GM23248 (cell line): ENCODE measurements around the gene CRACDL. TPM values are rescaled to one million over a fixed set of nuclear protein-coding genes. Genes with fewer than 3 reads are reported as not detected.

ENCODE experiments used
- DNase-seq: peaks from one replicate; pipeline ENCODE4 v3.0.0-alpha.2; 2015
- H2AFZ ChIP-seq: fragments of 200-600 bp; sonication (generic); 2 replicates; pipeline ENCODE4 v1.6.1; 2016; ENCODE audit warnings: antibody characterized with exemption
- H3F3A ChIP-seq: fragments of 200-600 bp; sonication (generic); 2 replicates; pipeline ENCODE4 v1.6.1; 2016; ENCODE audit warnings: mild to moderate bottlenecking, antibody characterized with exemption, mixed run types; ENCODE audit not compliant: insufficient read depth
- H3K27ac ChIP-seq: fragments of 200-600 bp; sonication (generic); 2 replicates; pipeline ENCODE4 v1.5.1; 2016; ENCODE audit warnings: mild to moderate bottlenecking
- H3K27me3 ChIP-seq: fragments of 200-600 bp; sonication (generic); replicated peaks from 2 replicates; pipeline ENCODE4 v1.6.1; 2016; ENCODE audit warnings: mild to moderate bottlenecking; ENCODE audit not compliant: insufficient read depth
- H3K36me3 ChIP-seq: fragments of 200-600 bp; sonication (generic); 2 replicates; pipeline ENCODE4 v1.6.1; 2016; ENCODE audit warnings: low read depth, mild to moderate bottlenecking
- H3K4me1 ChIP-seq: fragments of 200-600 bp; sonication (generic); 2 replicates; pipeline ENCODE4 v1.6.1; 2016; ENCODE audit warnings: mild to moderate bottlenecking; ENCODE audit not compliant: insufficient read depth
- H3K4me2 ChIP-seq: fragments of 200-600 bp; sonication (generic); one replicate; pipeline ENCODE4 v1.6.1; 2016; ENCODE audit warnings: mild to moderate bottlenecking; ENCODE audit not compliant: unreplicated experiment
- H3K4me3 ChIP-seq: fragments of 200-600 bp; sonication (generic); 2 replicates; pipeline ENCODE4 v1.5.1; 2016; ENCODE audit warnings: mild to moderate bottlenecking
- H3K79me2 ChIP-seq: fragments of 200-600 bp; sonication (generic); 2 replicates; pipeline ENCODE4 v1.6.1; 2016; ENCODE audit warnings: mild to moderate bottlenecking; ENCODE audit not compliant: insufficient read depth
- H3K9ac ChIP-seq: fragments of 200-600 bp; sonication (generic); 2 replicates; pipeline ENCODE4 v1.6.1; 2016; ENCODE audit warnings: mild to moderate bottlenecking
- H3K9me2 ChIP-seq: fragments of 200-600 bp; sonication (generic); 2 replicates; pipeline ENCODE4 v1.6.1; 2016; ENCODE audit warnings: mixed run types, mild to moderate bottlenecking, moderate library complexity; ENCODE audit not compliant: insufficient read depth
- H3K9me3 ChIP-seq: fragments of 200-600 bp; sonication (generic); one replicate; pipeline ENCODE4 v1.6.1; 2017; ENCODE audit warnings: low read depth
- H4K20me1 ChIP-seq: fragments of 200-600 bp; sonication (generic); 2 replicates; pipeline ENCODE4 v1.6.0; 2016; ENCODE audit not compliant: insufficient read depth
- EZH2 ChIP-seq: fragments of 200-600 bp; sonication (generic); IDR thresholded peaks from 2 replicates; pipeline ENCODE4 v1.6.1; 2018; ENCODE audit warnings: antibody characterized with exemption, mild to moderate bottlenecking; ENCODE audit not compliant: insufficient read depth, poor library complexity, severe bottlenecking
- EZH2phosphoT487 ChIP-seq: fragments of 200-600 bp; sonication (generic); IDR thresholded peaks from 2 replicates; pipeline ENCODE4 v1.6.1; 2018; ENCODE audit warnings: antibody characterized with exemption, moderate library complexity, mild to moderate bottlenecking, low read depth; ENCODE audit not compliant: insufficient read depth
- WGBS, 2 experiments: methylation state at CpG; one replicate each; pipeline ENCODE4 v1.1.6; 2015 to 2017; ENCODE audit warnings: low lambda C conversion rate in 2 of 2, low coverage in 1 of 2; ENCODE audit errors: missing lambda C conversion rate in 2 of 2; 5-methylcytosine and 5-hydroxymethylcytosine counted together
- in situ Hi-C: fragments of 300-500 bp; cut with MboI; formaldehyde crosslinking; loops from 2 replicates; pipeline ENCODE4 v1.15.0; 2020
- polyA plus RNA-seq: library from polyadenylated mRNA; unstranded; fragments of >200 nt; fragmentation: Nextera tagmentation; extraction: Ambion mirVana; gene quantifications from 2 replicates; pipeline ENCODE4 v1.2.1, GENCODE V29; 2016
- small RNA-seq: library from RNA; depleted of rRNA; stranded (forward); fragments of <200 nt; gene quantifications from one replicate; pipeline ENCODE3, GENCODE V24; 2014; ENCODE audit warnings: low read depth, low replicate concordance
- total RNA-seq: library from RNA; depleted of rRNA; stranded (reverse); fragments of >200 nt; shearing (Covaris generic); gene quantifications from 2 replicates; pipeline ENCODE4 v1.2.3, GENCODE V29; 2014; rRNA removed

CRACDL gene
- total and polyA plus RNA-seq, 2 experiments from 2014 or later: not detected

DNA sequence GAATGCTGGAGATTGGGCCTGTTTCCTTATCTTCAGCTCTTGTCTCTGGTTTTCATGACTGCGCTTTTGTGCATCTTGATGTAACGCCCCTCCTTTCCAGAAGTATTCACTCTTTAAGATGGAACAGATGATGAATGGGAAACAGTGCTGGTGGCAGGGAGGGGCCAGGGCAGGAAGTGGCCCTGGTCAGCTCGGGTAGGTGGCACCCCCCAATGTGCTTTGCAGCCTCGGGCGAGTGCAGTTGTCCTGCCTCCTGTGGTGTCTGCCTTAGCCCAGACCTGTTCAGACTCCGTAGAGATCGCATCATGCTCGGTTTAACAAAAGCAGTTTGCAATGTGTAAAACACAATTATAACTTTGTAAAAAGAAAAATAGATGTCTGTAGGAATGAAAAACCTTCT, 188.1 kb downstream of the CRACDL start:
- H3K4me3 ChIP-seq: no peak overlapping the region
- peaks cover 24% of the 10 kb centered on the region for H3K27me3 ChIP-seq
- H4K20me1 ChIP-seq: no peaks in the 10 kb centered on the region
- in situ Hi-C loops: no loop called here
- 56 to 70% methylated on average over 8 of the region's 8 CpGs for WGBS, 2 experiments
- H2AFZ ChIP-seq: no peak overlapping the region
- no peaks in the 10 kb centered on the region for H3K36me3 ChIP-seq
- H3K9me2 ChIP-seq: no peaks in the 10 kb centered on the region
- H3F3A ChIP-seq: no peaks in the 10 kb centered on the region
- TF ChIP-seq EZH2phosphoT487 (no peak), EZH2 (no peak)
- H3K4me1 ChIP-seq: no peaks in the 10 kb centered on the region
- no peak overlapping the region for H3K27ac ChIP-seq
- no peak overlapping the region for H3K4me2 ChIP-seq
- DNase-seq: no peak
- no peaks in the 10 kb centered on the region for H3K9me3 ChIP-seq
- no peaks in the 10 kb centered on the region for H3K79me2 ChIP-seq
- no peak overlapping the region for H3K9ac ChIP-seq

DNA sequence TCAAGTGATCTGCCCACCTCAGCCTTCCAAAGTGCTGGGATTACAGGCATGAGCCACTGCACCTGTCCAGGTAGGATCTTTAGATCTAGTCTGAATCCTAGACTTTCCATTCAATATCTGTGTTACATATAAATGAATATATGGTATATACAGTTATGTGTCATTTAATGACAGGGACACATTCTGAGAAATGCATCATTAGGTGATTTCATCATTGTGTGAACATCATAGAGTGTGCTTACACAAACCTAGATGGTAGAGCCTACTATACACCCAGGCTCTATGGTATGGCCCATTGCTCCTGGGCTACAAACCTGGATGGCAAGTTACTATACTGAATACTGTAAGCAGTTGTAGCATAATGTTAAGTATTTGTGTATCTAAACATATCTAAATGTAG, 189.6 kb downstream of the CRACDL start:
- Histone ChIP-seq H3F3A (no peaks in the 10 kb centered on the region), H4K20me1 (no peaks in the 10 kb centered on the region), H3K9me2 (no peaks in the 10 kb centered on the region), H3K9ac (no peak overlapping the region), H2AFZ (no peak overlapping the region), H3K9me3 (no peaks in the 10 kb centered on the region), H3K4me3 (no peak overlapping the region), H3K27me3 (peaks cover 9% of the 10 kb centered on the region; the same call in 1 of the 2 replicates), H3K4me1 (no peaks in the 10 kb centered on the region), H3K79me2 (no peaks in the 10 kb centered on the region), H3K36me3 (no peaks in the 10 kb centered on the region), H3K27ac (no peak overlapping the region), H3K4me2 (no peak overlapping the region)
- TF ChIP-seq EZH2 (no peak), EZH2phosphoT487 (no peak)
- no peak for DNase-seq
- in situ Hi-C loops: no loop called here

DNA sequence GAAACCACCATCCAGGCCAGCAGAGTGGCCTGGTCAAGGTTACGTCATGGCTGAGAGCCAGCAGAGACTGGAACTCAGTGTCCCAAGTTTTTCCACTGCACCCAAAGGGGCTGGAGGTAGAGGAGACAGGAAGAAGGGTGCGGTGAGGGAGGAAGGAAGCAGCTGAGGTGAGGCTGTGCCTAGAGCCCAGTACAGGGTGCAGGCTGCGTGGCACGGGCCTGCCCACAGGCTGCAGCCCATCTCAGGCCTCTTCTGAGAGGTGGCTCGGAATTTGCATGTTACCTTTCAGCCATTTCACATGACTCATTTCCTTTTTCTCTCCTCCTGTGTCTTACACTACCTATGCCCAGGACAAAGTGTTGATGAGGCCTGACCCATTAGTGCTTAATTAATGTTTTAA, 191.4 kb downstream of the CRACDL start:
- Histone ChIP-seq H3K9me3 (no peaks in the 10 kb centered on the region), H3K4me1 (no peaks in the 10 kb centered on the region), H3K27me3 (no peaks in the 10 kb centered on the region; the same call in 1 of the 2 replicates), H3K79me2 (no peaks in the 10 kb centered on the region), H3K4me3 (no peak overlapping the region), H3K9me2 (no peaks in the 10 kb centered on the region), H2AFZ (no peak overlapping the region), H4K20me1 (no peaks in the 10 kb centered on the region), H3K4me2 (no peak overlapping the region), H3K36me3 (no peaks in the 10 kb centered on the region), H3K27ac (no peak overlapping the region), H3K9ac (no peak overlapping the region), H3F3A (no peaks in the 10 kb centered on the region)
- no peak for DNase-seq
- WGBS, 2 experiments: 86 to 87% methylated on average over 5 of the region's 5 CpGs
- in situ Hi-C loops: no loop called here
- TF ChIP-seq EZH2: no peak
- no peak for TF ChIP-seq EZH2phosphoT487

Small RNA genes lying within 50 kb of the gene (small RNA-seq; reads per million reads assigned to genes)
- gene RNU4-84P: not detected
- gene RNU7-46P: not detected

Other genes with a start within 250 kb of the CRACDL start
- gene MGAT4A, start 205.1 kb downstream of the CRACDL start, total RNA-seq: under 0.01 TPM in 1 of 2 replicates, not detected in the other
- gene MGAT4A, start 205.1 kb downstream of the CRACDL start, polyA plus RNA-seq: not detected in 2 replicates
- not detected in 2 replicates for gene C2orf15, start 205.5 kb upstream of the CRACDL start, total RNA-seq
- gene C2orf15, start 205.5 kb upstream of the CRACDL start, polyA plus RNA-seq: not detected in 2 replicates
- gene TSGA10, start 218.7 kb upstream of the CRACDL start, total RNA-seq: 1.4 and 3.0 TPM in 2 replicates
- 0.60 and 1.2 TPM in 2 replicates for gene TSGA10, start 218.7 kb upstream of the CRACDL start, polyA plus RNA-seq
- 6.6 and 8.8 TPM in 2 replicates for gene LIPT1, start 218.7 kb upstream of the CRACDL start, total RNA-seq
- gene LIPT1, start 218.7 kb upstream of the CRACDL start, polyA plus RNA-seq: 4.6 TPM in 2 replicates
- gene MITD1, start 244.8 kb upstream of the CRACDL start, total RNA-seq: 15.8 and 25.4 TPM in 2 replicates
- 20.7 and 22.0 TPM in 2 replicates for gene MITD1, start 244.8 kb upstream of the CRACDL start, polyA plus RNA-seq
- 29.2 and 30.9 TPM in 2 replicates for gene MRPL30, start 245.0 kb upstream of the CRACDL start, total RNA-seq
- gene MRPL30, start 245.0 kb upstream of the CRACDL start, polyA plus RNA-seq: 22.6 and 22.8 TPM in 2 replicates